ENCODE measurements around the gene TMEM39A.

TMEM39A gene

DNA sequence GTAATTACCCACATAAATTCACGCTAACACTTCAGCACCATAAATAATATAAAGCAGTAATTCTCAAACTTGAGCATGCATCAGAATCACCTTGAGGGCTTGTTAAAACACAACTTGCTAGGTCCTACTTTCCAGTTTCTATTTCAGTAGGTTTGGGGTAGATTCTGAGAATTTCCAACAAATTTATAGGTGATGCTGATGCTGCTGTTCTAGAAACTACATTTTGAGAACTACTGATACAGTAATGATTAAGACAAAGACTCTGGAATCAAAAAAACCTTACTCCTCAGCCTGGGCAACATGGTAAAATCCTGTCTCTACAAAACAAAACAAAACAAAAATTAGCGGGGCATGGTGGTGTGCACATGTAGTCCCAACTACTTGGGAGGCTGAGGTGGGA is 18.8 kb downstream of the TMEM39A start:
- no peak for DNase-seq

DNA sequence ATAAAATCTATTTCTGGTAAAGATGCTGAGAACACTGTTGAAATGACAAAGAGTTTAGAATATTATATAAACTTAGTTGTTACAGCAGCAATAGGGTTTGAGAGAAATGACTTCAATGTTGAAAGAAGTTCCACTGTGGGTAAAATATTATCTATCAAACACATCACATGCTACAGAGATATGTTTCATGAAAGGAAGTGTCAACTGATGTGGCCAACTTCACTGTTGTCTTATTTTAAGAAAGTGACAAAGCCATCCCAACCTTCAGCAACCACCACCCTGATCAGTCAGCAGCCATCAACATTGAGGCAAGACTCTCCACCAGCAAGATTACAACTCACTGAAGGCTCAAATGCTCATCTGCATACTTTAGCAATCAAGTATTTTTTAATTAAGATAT is 20.2 kb downstream of the TMEM39A start:
- DNase-seq, result no peak

DNA sequence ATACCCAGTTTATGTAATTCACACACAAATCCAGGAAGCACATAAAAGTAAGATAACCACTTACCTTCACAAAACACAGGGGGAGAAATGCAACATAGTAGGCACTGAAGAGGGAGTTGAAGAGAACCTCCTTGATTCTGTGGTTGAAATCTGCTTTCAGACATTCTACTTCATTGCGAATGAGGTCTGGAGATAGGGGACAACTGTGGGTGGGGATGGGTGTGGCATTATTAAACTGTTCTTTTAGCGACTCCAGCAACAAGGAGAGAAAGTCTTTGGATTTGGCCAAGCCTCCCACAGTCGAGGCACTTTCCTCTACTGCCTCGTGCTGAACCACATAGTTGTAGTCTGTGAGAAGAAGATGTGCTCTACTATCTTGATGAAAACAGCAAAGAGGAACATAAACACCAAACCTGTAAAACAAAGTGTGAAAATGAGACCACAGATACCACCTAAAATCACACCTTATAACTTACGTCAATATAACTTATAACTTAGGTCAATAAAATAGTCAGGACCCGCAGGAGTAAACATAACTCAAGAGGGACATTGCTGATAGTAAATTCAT is 25.6 kb downstream of the TMEM39A start:
- DNase-seq, result no peak

DNA sequence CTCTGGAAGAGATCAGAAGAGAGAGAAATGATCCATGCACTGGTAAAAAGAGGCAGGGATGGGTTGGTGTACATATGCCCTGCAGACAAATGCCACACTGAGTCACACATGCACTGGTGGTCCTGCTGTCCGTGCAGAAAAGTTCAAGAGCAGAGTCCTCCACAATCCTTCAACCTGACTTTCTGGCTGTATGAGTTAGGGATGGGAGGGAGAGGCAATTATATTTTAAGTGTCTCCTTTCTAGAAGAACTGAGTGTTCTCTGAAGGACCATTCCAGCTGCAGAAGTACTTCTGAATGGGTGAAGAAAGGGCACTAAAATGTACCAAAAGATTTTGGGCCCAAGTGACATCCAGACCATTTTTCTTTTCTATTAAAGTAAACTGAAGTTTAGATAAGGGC is 26.4 kb downstream of the TMEM39A start:
- no peak for DNase-seq

DNA sequence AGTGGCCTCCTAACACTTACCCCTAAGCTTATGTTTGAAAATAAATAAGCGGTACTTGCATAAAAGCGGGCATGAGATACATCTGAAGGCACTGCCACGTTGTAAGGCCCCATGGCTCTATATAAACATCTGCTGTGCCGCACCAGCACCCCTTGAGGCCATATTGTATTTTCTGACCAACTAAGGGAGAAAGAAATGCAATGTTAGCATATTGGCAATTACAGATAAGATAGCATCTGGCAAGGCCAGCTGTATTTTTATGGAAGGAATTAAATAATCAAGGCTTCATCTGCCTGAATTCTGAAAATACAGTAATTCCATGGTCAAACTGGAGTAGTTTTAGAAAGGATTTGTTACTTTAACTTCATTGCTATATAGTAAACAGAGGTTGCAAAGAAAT is 28.7 kb downstream of the TMEM39A start:
- DNase-seq, result no peak

DNA sequence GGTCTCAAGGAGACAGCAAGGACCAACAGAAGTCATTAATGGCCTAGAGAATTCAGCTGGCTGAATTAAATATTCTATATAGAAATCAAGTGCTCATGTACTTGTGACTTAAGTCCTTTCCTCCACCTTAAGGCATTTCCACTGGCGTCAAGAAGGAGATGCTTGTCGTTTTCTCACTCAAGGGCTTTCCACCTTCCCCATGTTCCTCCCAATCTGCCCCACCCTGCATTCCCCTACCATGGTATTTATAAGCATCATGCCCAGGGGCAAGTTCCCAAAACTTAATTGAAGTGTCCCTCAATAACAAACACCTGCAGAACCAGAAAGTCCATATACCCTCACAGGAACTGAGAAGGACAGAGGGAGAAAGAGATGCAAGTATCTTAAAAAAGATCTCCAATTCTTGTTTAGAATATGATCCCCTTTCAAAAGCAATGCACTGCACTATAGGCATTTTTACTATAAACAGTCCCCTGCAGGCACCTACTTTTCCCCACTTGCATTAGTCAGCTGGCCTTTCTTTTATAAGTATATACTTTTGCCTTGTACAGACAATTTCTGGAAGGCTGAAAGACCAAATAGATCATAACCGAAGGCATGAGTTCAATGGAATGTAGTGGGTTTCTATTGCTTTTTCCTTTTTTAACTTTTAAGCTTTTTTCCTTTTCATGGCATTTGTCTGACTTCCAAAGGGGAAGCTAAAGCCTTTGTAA is 29.6 kb downstream of the TMEM39A start:
- no peak for DNase-seq

DNA sequence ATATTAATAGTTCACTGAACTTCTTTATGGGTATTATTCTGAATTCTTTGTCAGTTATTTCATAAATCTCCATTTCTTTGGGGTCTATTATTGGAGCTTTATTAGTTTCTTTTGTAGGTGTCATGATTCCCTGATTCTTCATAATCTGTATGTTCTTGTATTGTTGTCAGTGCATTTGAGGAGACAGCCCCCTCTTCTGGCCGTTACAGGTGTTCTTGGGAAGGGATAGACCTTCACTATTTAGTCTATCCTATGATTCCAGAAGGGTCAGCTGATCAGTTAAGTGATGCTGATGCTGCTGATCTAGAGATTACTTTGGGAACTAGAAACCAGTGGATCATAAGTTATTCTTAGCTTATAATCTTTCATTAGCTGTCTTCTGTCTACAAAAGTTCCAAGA is 34.9 kb downstream of the TMEM39A start:
- DNase-seq, result no peak

DNA sequence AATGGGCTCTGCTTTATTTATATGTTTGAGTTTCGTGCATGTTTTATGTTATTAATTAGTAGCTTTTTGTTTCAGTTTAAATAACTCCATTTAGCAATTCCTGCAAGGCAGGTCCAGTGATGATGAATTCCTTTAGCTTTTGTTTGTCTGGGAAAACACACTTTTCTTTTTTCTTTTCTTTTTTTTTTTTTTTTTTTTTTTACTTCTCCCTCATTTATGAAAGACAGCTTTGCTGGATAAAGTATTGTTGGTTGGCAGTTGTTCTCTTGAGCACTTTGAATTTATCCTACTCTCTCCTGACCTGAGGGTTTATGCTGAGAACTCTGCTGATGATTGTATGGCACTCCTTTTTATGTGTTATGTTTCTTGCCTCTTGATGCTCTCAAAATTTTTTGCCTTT is 35.7 kb downstream of the TMEM39A start:
- DNase-seq, result no peak

DNA sequence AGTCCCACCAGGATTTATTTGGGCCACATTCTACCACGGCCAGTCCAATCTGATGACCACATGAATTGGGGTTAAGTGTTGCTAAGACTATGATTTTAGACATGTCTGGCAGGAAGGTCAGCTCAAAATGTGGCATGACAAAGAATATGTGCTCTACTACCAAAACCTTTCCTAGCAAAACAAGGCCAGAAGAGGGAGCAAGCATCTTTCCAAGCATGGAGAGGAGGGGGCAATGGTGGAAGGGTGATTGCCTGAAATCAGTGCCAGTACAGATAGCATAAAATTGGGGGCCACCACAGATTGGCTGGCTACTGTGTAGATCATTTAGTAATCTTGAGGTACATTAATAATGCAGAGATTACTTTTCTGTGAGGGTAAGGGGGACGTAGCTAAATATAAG is 43.2 kb downstream of the TMEM39A start:
- DNase-seq, result no peak

DNA sequence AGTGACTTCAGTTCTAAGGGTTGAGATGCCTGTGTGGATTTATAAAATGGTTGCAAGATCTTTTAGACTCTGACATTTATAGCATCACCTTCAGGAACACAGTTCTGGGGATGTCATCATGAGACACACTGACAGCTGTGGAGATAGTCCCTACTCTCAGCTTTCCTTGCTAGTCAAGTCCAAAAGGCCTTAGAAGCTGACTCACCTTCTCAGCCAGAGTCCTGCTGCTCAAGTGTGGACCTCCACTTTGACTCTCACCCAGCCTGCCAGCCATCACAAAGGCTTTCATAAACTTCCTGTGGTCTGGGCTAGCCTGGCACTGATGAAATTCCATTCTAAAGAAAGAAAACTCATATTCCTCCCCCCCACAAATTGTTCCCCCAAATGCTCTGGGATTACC is 44.8 kb downstream of the TMEM39A start:
- no peak for DNase-seq

DNA sequence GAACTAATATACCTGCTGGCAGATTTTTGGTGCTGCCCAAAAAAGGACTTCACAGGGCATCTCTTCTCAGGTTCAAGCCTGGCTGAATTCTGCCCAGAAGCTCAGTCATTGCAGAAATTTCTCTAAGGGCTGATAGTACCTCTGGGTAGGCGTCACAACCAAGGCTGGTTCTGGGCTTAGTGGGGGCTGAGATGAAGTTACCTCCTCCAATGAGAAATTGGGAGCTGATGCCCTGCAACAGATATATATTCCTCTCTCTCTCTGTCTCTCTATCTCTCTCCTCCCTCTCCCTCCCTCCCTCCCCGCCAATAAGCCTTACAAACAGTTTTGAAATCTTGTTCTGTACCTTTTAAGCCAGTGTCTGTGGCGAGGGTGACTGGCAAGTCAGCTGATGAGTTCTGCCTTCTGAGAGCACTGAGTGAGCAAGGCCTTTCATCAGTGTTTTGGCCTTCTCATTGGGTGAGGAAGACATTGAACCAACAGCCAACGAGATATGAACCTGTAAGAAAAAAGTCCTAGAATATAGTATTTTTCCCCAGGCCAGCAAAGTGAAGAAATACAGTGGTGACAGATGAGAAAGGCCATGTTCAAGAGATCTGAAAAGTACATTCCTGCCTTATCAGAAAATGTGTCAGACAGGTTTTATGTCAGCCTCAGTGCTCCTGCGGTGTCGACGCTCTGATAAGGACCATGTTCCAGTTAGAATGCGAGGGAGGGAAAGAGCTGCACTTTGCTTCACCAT is 45.5 kb downstream of the TMEM39A start:
- no peak for DNase-seq

DNA sequence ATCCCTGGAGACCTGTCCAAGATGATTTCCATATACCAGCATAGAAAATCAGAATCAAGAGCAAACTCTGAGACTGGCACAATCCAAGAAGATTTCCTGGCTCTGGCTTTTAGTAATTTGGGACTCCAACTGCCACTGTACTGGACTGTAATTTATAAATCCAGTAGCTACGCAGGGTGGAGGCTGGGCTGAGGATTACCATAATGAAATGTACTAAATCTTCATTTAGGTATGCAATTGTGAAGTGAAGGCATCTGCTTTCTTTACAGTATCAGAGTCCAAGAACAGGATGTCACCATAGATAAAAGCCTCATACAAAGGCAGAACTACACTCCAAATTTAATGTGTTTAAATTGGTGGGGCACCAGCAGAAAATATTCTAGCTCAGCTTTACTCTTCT is 46.5 kb downstream of the TMEM39A start:
- no peak for DNase-seq

DNA sequence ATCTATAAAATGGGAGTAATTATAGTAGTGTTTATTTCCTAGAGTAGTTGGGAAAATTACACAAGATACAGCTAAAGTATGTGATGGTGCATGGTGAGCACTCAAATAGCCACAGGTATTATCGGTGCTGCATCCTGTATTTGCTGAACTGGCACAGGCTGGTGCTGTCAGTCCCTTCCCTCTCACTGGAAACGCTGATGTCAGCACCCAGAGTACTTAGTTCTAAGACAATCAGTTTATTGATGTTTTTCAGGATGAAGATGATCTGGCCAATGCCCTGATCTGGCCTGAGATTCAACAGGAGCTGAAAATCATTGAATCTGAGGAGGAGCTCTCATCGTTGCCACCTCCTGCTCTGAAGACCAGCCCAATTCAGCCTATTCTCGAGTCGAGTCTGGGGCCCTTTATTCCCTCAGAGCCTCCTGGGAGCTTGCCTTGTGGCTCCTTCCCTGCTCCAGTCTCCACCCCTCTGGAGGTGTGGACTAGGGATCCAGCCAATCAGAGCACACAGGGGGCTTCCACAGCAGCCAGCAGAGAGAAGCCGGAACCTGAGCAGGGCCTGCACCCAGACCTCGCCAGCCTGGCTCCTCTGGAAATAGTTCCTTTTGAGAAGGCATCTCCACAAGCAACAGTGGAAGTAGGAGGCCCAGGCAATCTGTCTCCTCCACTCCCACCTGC is 49.7 kb downstream of the TMEM39A start:
- no peak for DNase-seq

DNA sequence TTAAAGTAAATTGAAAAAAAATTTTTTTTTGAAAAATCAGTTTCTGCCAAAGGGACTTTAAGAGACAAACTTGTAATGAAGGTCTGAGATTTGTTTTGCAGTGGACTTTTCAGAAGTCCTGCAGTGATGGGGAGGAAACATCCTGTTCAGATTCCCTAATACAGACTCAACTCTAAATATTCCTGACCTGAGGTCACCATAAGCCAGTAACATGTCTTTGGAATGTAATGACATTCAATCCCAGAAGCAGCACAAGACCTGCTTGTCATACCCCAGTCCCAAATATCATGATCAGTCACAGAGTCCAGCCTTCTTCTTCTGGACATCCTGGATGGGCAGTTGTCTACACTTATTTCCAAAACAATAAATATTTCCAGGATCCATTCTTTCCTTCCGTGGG is 53.6 kb downstream of the TMEM39A start:
- no peak for DNase-seq

DNA sequence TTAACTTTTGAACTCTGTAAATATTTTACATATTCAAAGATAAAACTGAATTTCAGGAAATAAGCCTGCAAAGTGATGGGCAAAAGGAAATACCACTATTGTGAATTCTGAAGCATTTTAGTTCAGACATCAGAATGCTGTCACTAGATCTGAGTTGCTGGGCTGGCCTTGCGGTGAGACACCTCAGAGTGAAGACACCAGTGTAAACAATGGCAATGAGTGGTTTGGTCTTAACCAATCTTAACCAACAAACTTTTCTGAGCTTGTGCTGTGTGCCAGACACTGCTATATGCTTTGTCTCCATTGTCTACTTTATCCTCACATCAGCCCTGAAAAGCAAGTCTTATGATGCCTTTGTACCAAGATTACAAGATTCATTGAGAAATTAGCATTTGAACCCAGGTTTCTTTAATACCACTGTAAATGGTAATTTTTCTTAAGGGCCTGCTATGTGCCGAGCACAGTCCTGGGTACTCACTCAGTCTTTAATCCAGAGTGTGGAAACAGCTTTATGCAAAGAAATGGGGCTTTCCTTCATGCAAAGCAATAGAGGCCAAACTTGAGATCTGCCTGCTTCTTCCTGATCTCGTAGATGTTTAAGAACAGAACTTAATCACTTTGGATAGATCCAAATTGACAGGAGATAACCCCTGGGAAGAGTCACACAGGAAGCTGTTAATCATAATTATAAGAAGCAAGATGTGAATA is 55.0 kb downstream of the TMEM39A start:
- no peak for DNase-seq

DNA sequence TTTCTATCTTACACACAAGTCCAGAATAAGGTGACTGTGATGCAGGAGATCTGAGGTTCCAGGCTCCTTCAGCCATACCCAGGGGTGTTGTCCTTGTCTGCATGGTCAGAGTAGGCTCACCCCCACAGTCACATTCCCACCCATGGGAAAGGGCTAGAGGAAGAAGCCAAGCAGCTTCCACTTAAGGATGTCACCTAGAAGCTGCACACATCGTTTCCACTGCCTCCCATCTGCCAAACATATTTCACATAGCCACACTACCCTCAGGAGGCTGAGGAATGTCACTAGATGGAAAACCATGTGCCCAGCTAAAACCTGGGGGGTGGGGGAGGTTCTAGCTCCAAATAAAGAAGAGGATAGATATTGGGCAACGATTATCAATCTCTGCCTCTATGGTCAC is 58.1 kb downstream of the TMEM39A start:
- DNase-seq, result no peak

DNA sequence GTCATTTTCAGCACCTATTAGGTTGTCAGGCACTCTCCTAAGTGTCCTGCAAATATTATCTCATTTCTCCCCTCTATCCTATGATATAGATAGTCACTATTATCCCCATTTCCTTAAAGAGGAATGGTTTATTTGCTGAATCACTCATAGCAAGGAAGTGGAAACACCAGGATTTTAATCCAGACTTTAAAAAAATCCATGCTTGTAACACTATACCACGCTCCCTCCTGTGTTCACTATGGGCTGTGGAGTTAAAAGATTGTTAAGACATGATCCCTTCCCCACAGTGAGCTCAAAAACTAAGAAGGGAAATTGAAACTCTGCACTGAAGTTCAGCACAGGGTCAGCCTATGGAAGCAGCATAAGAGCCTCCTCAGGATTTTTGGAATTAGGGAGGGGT is 60.2 kb downstream of the TMEM39A start:
- no peak for DNase-seq

DNA sequence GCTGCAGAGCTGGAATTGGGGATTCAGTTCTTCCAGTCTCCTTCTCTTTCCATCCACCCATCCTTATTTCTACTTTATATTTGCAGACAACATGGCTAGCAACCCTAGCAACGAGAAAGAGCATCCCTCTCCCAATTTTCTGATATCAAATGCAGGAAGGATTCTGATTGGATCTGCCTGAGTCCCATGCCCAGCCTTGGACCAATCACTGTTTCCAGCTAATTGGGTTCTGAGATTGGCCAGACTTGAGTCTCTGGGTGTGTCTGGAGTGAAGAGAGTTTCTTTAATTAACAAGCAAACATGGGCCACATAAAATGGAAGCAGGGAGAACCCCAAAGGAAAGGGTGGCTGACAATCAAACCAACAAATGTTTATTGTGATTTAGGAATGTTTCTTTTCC is 60.6 kb downstream of the TMEM39A start:
- no peak for DNase-seq

DNA sequence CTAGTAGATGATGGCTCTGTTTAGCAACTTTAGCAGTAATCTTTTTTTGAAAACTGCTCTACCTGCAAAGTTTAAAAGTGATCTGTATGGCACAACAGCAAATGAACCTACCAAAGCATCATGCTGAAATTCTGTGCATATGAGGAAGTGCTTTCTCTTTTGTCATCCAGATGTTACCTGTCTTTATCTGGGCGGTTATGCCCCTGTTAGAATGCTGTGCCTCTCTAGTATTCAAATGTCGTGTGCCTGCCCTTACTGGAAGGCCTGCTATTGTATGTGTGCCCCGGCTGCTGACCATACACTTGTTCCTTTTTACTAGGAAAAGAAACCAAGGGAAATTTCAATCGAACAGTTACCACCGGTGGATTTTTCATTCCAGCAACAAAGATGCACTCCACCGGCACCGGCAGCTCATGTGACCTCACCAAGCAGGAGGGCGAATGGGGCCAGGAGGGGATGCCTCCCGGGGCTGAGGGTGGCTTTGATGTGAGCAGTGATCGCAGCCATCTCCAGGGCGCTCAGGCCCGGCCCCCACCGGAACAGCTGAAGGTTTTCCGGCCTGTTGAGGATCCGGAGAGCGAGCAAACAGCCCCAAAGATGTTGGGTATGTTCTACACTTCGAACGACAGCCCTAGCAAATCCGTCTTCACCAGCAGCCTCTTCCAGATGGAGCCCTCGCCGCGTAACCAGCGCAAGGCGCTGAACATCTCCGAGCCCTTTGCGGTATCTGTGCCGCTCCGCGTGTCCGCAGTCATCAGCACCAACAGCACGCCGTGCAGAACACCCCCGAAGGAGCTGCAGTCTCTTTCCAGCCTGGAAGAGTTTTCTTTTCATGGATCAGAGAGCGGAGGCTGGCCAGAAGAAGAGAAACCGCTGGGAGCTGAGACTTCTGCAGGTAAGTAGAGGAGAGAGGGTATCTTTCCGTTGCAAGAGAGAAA is 61.6 kb downstream of the TMEM39A start:
- no peak for DNase-seq

DNA sequence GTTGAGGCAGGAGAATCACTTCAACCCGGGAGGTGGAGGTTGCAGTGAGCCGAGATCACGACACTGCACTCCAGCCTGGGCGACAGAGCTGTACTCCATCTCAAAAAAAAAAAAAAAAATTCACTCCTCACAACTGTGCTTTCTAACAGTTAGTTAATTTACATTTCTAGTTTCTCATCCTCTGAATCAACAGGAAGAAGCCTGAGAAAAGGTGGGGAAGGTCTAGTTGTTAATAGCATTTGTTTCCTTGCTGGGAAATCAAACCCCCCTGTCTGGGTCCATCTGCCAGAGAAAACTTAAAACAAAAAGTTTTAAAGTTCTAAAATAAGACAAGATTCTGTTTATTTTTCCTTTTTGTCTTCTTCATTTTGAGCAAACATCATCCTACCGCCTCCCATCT is 62.3 kb downstream of the TMEM39A start:
- no peak for DNase-seq

DNA sequence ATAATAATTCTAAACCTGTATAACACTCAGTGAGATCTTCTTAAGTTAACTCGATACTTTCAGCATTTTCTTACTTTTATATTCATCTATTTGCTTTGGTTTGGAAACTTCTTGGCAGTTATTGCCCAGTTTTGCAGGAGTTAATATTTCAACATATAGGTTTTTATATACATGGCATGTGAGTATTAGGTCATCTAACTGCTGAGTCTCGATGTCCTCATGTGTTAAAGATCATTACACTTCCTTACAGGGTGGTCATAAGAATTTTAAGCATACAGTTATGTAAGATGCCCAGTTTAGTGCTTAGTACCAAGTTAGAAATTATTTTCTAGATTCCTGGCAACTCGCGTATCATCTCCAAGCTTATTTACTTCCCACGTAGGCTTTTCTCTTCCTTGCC is 62.9 kb downstream of the TMEM39A start:
- DNase-seq, result no peak

DNA sequence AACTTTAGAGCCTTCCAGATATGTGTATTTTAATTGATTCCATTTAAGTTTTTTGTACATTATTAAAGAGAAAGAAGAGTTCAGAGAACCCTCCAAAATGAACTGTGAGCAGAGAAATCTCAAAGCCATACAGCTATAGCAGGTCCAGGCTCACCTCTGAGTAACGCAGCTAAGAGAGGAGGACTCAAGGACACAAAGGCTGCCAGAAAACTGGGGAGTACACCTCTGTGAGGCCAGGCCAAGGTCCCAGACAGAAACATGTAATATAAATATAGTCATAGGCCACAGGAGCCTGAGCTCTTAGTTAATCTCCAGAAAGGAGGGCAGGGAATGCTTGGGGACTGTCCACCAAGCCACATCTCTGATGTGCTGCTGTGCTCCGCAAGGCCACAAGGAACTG is 66.5 kb downstream of the TMEM39A start:
- DNase-seq, result no peak
